ACHN (cell line): ENCODE results near the gene SAMSN1.
"Not testable (repeated sequence)": the region's sequence is repeated elsewhere in the genome, so short reads cannot be mapped to it uniquely, and the experiment has no call there.

Experiments
- DNase-seq: peaks from one replicate; pipeline ENCODE4 v3.0.0-alpha.2; 2015
- in situ Hi-C: cut with HindIII; loops from 2 replicates; pipeline ENCODE4 v1.10.0; 2017; ENCODE audit warnings: low sequenced_read_pairs, low pct_ligation_motif_present, low pct_unique_long_range_greater_than_20kb

SAMSN1 gene

DNA sequence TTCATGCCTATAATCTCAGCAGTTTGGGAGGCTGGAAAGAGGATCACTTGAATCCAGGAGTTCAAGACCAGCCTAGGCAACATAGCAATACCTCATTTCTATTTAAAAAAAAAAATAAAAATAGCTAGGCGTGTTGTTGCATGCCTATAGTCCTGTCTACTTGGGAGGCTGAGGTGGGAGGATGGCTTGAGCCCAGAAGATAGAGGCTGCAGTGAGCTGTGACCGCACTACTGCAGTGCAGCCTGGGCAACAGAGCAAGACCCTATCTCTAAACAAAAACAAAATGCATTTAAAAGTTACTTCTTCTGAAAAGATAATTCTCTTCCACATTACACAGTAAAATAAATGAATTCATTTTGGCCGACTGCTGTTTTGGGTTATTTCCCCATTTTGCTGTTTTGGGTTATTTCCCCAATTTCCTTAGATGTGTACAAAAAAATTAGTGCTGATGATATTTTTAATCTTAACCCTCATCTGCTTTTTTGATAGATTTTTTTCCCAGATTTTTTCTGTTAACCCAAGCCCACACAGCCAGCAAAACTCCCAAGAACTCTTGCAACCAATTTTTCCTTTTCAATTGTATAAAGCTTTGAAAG lies 23.0 kb upstream of the SAMSN1 start:
- in situ Hi-C loops: no loop called here
- no peak for DNase-seq

DNA sequence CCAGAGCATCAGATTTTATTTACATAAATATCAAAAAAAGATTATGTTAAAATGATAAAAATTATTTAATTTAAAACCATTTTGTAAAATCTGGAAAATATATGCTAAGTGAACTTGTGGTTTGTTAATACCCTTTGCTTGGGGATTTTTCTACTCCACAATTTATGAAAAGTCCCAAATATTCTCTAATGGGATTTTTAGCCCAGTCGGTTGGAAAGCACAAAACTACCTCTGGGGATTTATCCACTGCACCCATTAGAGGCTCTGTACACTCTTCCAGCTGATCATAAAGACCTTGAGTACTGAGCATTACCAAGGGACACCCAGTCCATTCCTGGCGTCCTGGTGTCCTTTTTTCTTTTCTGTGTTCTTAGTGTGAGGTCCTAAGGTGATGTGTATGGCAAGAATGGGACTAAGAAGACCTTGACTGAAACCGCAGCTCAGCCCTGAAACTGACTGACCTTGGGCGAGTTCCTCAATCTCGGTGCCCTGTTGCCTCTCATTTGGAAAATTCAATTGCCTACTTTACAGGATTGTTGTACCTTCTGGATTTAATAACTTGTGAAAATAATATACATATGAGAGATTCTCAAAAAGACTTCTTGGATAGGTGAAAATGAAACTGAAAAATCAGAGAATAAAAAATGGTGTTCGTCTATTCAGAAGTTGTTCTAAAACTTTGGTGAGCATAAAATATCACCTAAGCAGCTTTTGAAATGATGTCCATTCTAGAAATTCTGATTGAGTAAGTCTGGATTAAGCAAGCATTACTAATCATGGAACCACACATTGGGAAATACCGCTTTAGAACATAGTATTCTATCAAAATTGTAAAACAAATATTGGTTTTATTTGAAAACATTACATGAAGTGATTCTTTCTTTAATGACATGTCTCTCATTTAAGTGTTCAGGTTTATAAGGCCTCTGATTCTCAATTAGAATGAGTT lies 21.5 kb upstream of the SAMSN1 start:
- in situ Hi-C loops: no loop called here
- DNase-seq: no peak

DNA sequence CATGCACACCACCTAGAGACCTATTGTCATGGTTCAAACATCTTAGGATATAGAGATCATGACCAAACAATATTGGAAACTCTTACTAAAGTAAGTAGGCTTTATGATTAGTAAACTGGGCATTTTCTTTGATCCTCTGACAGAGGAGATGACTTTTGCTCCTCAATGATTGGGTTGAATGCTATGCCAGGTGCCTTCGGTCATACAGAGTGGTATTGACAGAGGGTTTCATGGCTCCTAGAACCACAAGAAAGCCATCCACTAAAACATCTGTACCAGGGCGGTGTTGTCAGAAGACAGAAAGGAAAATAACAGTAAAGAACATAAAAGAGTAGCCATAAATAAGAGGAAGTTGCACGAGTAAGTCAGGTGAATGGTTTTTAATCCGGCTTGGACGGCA lies 20.8 kb upstream of the SAMSN1 start:
- in situ Hi-C loops: no loop called here
- DNase-seq: no peak

DNA sequence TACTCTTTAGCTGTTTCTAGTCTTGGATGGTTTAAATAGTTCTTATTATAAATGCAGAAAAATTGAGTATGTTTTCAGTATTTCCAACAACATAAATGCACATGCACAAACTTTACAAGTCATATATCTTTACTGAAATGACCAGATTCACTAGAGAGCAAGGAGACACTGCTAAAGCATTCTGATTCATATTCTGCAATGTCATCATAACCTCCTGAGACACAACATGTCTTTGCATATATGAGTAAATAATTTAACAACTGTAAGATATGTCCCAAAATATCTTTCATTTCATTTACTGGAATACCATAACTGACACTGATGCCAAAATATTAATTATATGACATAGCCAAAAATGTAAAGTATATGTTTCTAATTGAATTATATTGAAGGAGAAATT lies 16.8 kb upstream of the SAMSN1 start:
- no peak for DNase-seq
- in situ Hi-C loops: no loop called here

DNA sequence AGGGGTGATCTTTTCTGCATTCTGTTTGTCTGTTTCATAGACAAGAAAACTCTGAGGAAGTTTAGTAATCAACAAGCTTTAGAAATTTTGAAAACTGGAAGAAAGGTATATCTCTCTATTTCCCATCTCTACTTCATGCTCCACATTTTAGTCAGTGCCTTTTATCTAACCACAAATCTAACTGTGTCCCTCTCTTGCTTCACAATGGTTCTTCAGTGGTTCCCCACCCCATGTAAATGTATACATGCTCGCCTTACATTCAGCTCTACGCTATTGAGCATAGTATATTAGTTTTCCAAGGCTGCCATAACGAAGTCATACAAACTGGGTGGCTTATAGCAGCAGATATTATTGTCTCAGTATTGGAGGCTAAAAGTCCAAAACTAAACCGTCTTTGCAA lies 14.4 kb upstream of the SAMSN1 start:
- no peak for DNase-seq
- in situ Hi-C loops: no loop called here

DNA sequence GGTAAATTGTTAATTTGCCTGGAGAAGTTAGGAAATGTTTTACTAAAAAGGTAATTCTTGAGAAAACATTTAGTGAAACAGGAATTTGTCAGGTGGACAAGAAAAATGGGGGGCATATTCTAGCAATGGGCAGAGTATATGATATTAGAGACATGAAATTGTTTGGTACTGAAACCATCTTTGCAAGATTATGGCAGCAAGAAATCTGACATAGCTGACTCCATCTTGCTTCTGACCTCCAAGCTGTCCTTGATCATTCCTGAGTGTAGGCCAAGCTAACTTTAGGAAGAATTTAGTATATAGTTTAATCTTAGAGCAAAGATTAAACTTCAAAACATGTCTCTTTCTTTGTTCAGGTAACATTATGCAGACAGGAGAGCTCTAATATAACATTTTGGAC lies 14.0 kb upstream of the SAMSN1 start:
- no peak for DNase-seq
- in situ Hi-C loops: no loop called here

DNA sequence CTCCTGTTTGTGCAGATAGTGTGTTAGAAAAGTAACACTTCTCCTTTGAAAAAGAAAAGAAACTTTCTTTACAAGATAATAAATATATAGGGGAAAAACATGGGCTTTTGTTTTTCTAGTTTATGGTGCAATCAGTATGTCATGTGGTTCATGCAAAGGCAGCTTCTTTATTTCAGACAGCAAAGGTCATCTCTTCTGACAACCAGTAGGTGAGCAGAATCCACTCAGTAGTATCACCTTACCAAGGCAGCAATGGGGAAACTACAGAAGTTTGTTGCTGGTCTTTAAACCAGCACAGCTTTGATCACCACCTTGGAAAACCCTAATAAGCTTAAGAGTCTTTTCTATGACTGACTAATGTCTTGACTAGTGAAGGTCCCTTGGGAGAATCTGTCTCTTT lies 13.0 kb upstream of the SAMSN1 start:
- in situ Hi-C loops: no loop called here
- no peak for DNase-seq

DNA sequence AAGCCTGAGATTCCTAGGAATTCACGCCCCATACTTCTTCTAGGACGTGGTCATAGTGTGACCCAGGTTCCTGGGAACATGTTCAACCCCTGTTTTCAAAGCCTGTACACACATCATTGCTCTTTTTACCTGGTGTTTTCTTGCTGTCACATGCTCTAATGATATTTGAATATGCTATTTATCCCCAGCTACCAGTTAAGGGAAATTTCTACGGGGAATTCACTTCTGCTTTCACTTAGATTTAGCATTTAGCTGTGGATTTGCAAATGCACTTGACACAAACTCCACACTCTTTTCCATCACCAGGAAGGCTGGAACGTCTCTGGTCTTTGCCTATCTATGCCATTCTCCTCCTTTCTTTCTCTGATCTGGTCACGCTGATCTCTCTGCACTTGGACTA lies 11.3 kb upstream of the SAMSN1 start:
- in situ Hi-C loops: no loop called here
- no peak for DNase-seq

DNA sequence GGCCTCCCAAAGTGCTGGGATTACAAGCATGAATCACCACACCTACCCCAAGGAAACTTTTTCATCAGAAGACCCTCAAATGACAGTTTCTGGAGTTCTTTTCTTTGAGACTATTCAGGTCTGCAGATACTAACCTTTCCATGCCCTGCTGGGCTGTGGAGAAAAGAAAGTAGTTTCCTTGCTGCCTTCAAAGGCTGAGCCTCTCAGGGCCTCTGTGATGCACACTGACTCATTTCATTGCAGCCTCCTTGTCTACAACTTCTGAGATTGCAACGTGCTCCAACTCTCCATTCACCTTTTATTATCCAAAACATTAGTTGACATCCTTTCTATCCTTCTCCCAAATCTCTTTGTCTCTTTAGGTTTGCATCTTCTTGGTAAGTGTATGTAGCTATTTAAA lies 8.8 kb upstream of the SAMSN1 start:
- in situ Hi-C loops: no loop called here

DNA sequence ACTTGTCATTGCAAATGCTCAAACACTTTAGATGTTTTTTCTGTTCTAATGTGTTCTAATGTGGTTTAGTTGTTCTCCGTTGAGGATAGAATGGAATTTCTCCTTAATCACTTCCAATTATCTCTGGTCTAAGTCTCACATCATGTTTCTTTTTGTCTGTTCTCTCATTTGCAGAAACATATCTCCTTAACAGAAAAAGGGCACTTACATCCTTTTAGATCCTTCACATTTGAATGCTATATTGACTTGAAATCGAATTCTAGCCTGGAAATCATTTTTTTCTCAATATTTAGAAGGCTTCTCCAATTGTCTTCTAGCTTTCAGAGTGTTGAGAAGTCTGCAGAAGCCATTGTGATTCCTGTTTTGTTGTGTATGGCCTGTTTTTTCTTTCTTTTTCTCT lies 7.3 kb upstream of the SAMSN1 start:
- no peak for DNase-seq
- in situ Hi-C loops: no loop called here

More for the DNA sequence above, 8.8 kb upstream of the SAMSN1 start:
- DNase-seq: no peak

DNA sequence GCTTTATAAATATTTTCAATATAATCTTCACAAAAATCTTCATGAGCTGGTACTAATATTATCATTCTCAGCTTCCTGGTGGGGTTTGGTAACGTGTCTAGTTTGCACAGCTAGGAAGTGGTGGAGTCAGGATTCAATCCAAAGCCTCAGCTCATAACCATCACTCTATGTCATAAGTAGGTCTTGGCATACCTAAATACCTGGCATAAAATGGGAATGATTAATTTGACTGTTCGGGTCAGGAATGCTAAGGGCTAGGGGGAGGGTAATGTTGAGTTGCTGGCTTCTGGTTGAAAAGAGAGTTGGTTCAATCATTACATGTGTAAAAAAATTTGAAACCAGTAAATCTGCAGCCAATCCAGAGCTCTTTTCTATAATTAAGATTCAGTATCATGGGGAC lies 5.6 kb upstream of the SAMSN1 start:
- DNase-seq: no peak
- in situ Hi-C loops: no loop called here

DNA sequence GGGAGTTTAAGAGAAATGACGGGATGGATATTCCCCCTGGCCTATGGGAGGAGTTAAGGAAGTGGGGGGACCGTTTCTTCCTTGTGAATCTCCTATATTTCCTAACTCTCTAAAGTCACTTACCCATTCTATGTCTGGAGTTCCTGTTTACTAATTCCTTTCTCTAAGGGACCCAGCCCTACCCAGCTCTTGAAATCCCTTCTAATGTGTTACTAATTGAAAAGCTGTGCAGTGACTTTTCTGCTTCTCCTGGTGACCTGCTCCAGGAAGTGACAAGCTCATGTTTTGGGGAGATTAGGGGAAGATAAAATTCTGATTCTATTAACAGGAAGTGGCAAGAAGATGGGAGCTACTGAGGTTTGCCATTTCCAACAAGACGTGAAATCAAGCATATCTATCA lies 4.0 kb upstream of the SAMSN1 start:
- DNase-seq: no peak
- in situ Hi-C loops: no loop called here

DNA sequence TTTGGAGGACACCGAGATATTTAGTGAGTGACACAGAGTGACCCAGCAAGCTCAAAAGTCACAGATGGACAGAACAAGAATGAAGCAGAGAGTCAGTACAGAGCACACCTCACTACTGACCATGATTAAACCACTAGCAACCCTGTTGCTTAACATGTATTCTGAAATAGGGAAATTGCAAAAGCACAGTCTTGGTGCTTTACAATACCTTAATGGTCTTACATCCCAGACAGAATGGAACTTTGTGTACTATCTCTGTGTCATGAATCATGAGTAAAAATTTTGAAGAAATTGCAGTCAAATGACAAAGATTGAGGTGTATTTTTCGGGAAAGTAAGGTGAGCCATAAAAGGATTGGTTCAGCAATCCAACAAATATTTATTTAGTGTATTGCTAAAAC lies 2.7 kb upstream of the SAMSN1 start:
- in situ Hi-C loops: no loop called here
- DNase-seq: no peak

DNA sequence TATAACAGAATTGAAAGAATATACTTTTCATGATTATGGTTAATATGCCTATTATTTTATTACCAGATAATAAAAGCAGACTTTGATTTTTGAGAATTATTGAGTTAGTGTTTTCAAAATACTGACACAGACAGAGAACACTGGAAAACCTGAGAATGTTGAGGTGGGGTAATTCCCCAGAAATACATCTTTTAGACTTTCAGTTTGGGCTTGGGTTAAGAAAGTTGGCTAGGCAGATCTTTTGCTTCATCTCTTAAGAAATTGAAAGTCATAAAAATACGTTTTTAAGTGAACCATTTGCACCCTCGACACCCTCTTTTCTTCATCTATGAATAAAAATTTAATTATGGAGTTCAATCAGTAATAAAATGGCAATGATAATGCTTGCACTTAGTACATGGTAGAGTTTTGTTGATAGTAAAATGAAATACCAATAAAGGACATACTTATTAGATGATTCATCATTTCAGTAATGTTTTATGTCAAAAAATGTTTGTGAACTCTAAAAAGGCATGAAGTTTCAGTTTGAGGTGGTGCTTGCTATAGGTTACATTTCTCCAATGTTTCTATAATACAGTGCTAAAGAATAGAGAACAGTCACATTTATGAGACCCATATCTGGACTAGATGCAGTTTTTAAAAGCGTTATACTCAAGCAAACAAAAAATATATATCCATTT lies 1.9 kb upstream of the SAMSN1 start:
- in situ Hi-C loops: no loop called here

DNA sequence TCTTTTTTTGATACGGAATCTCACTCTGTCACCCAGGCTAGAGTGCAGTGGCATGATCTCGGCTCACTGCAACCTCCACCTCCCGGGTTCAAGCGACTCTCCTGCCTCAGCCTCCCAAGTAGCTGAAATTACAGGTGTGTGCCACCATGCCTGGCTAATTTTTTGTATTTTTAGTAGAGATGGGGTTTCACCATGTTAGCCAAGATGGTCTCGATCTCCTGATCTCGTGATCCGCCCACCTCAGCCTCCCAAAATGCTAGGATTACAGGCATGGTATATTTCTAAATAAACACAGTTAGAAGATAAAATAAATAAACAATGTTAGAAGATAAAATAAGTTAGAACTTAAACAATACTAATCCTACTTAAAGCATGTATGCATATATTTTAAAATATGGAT lies 604 bp upstream of the SAMSN1 start:
- DNase-seq, in situ Hi-C loops: not testable (repeated sequence)

More for the DNA sequence above, 1.9 kb upstream of the SAMSN1 start:
- DNase-seq: no peak

DNA sequence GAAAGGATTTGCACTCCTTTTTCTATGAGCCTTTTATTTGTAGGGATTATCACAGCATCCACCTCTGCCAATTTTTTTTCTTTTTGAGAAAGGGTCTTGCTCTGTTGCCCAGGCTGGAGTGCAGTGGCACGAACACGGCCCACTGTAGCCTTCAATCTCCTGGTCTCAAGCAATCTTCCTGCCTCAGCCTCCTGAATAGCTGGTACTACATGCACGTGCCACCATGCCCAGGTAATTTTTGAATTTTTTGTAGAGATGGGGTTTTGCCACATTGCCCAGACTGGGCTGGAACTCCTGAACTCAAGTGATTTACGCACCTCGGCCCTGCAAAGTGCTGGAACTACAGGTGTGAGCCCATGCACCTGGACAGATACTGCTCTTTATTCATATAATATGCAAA lies 2.1 kb downstream of the SAMSN1 start:
- no peak for DNase-seq
- in situ Hi-C loops: no loop called here

DNA sequence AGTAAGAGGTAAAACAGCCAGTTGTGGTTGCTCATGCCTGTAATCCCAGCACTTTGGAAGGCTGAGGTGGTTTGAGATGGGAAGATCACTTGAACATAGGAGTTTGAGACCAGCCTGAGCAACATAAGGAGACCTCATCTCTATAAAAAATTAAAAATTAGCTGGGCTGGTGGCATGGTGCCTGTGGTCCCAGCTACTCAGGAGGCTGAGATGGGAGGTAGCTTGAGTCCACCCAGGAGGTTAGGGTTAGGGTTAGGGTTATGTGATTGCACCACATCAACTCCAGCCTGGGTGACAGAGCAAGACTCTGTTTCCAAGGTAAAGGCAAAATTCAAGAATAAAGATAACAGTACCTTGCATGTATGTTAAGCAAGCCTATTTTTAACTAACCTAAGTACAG lies 3.5 kb downstream of the SAMSN1 start:
- no peak for DNase-seq
- in situ Hi-C loops: no loop called here

DNA sequence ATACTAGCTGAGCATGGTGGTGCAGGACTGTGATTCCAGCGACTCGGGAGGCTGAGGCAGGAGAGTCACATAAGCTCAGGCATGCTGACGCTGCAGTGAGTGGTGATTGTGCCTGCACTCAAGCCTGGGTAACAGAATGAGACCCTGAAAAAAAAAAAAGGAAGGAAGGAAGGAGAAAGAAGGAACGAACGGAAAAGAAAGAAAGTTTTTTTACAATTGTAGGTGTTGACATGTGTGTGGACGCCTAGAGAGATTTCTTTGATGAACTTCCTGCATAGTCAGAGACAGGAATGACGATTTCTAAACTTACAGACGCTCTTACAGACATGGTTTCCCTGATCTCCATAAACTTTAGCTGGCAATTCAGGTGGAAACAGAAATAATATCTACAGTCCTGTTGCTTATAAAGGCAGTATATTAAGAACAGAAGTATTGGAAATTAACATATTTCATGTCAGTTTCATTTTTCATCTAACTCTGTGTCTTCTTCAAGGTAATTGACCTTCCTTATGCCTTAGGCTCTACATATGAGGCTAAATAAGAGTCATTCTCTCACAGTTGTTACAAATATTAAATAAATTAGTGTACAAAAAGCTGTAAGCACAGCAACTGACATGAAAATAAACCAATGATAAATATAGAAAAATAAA lies 4.1 kb downstream of the SAMSN1 start:
- DNase-seq: no peak
- in situ Hi-C loops: no loop called here

DNA sequence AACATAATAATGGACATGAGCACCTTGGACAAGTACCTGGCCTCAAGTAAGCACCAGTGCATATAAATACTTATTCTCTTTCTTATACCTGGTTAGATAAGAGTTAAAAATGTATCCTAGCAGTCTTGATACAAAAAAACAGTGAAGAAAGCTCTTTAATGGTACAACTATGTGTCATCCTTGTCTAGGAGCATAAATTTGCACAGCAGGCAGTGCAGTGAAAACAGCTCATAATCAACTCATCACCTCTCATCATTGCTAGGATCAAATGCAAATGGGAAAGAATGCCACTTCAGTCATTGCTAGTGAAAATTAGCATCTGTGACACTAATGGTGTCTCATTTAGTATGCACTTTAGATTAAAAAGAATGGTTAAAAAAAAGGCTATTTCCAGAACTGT lies 7.6 kb downstream of the SAMSN1 start:
- in situ Hi-C loops: no loop called here
- DNase-seq: no peak
